Neural progenitor cell (in vitro differentiated cells): ENCODE measurements around the gene PINLYP. TPM values are rescaled to one million over a fixed set of nuclear protein-coding genes. Genes with fewer than 3 reads are reported as not detected.

Experiments used
- DNase-seq: peaks from one replicate; pipeline ENCODE4 v3.0.0-alpha.2; 2016; ENCODE audit warnings: low spot score
- H2AFZ ChIP-seq: fragments of 200-600 bp; sonication (generic); replicated peaks from 2 replicates; pipeline ENCODE4 v1.6.1; 2016; ENCODE audit warnings: antibody characterized with exemption
- H3F3A ChIP-seq: fragments of 200-600 bp; sonication (generic); 2 replicates; pipeline ENCODE4 v1.6.1; 2016; ENCODE audit warnings: antibody characterized with exemption, low read depth
- H3K27ac ChIP-seq: fragments of 200-600 bp; sonication (generic); 2 replicates; pipeline ENCODE4 v1.5.1; 2016; ENCODE audit warnings: mild to moderate bottlenecking
- H3K27me3 ChIP-seq: fragments of 200-600 bp; sonication (generic); 2 replicates; pipeline ENCODE4 v1.6.1; 2016; ENCODE audit warnings: mild to moderate bottlenecking, moderate library complexity
- H3K36me3 ChIP-seq: fragments of 200-600 bp; sonication (generic); 2 replicates; pipeline ENCODE4 v1.5.1; 2016
- H3K4me1 ChIP-seq: fragments of 200-600 bp; sonication (generic); 2 replicates; pipeline ENCODE4 v1.6.1; 2016; ENCODE audit warnings: mixed run types
- H3K4me2 ChIP-seq: fragments of 200-600 bp; sonication (generic); 2 replicates; pipeline ENCODE4 v1.6.1; 2016
- H3K4me3 ChIP-seq: fragments of 200-600 bp; sonication (generic); 2 replicates; pipeline ENCODE4 v1.5.1; 2016
- H3K79me2 ChIP-seq: fragments of 200-600 bp; sonication (generic); 2 replicates; pipeline ENCODE4 v1.6.1; 2016; ENCODE audit warnings: low read depth
- H3K9ac ChIP-seq: fragments of 200-600 bp; sonication (generic); 2 replicates; pipeline ENCODE4 v1.6.1; 2016
- H3K9me3 ChIP-seq: fragments of 200-600 bp; sonication (generic); 2 replicates; pipeline ENCODE4 v1.5.1; 2016; ENCODE audit warnings: low read depth
- H4K20me1 ChIP-seq: fragments of 200-600 bp; sonication (generic); 2 replicates; pipeline ENCODE4 v1.6.1; 2016; ENCODE audit warnings: low read depth
- H3K27ac Mint-ChIP-seq: 3 replicates; pipeline ENCODE4 v1.8.0; 2021; ENCODE audit warnings: mixed read lengths
- H3K27me3 Mint-ChIP-seq: 2 replicates; pipeline ENCODE4 v1.8.0; 2022; ENCODE audit warnings: low read depth, mild to moderate bottlenecking, inconsistent platforms, moderate library complexity, mixed read lengths; ENCODE audit not compliant: insufficient read depth
- H3K36me3 Mint-ChIP-seq: 3 replicates; pipeline ENCODE4 v1.8.0; 2021; ENCODE audit warnings: mixed read lengths
- H3K4me1 Mint-ChIP-seq: 3 replicates; pipeline ENCODE4 v1.8.0; 2021; ENCODE audit warnings: mixed read lengths
- H3K4me3 Mint-ChIP-seq: 3 replicates; pipeline ENCODE4 v1.8.0; 2021; ENCODE audit warnings: mild to moderate bottlenecking, moderate library complexity, mixed read lengths
- H3K9me3 Mint-ChIP-seq: 3 replicates; pipeline ENCODE4 v1.8.0; 2020; ENCODE audit warnings: mixed read lengths
- EZH2 ChIP-seq: fragments of 200-600 bp; sonication (generic); IDR thresholded peaks from 2 replicates; pipeline ENCODE4 v1.6.1; 2017; ENCODE audit warnings: antibody characterized with exemption, mild to moderate bottlenecking, moderate library complexity
- EZH2phosphoT487 ChIP-seq: fragments of 200-600 bp; sonication (generic); IDR thresholded peaks from 2 replicates; pipeline ENCODE4 v1.6.1; 2017; ENCODE audit warnings: antibody characterized with exemption
- total RNA-seq: library from RNA; depleted of rRNA; stranded (reverse); fragments of >200 nt; gene quantifications from 2 replicates; pipeline ENCODE4 v1.2.3, GENCODE V29; 2015; ENCODE audit warnings: low replicate concordance
- TF ChIP-seq, protein P1 (sequence below): fragments of 200-600 bp; sonication (generic); IDR thresholded peaks from 2 replicates; pipeline ENCODE4 v1.5.1; 2017; ENCODE audit warnings: antibody characterized with exemption, mild to moderate bottlenecking

The PINLYP gene
- total RNA-seq, 1 donor from 2014 or later: 4.0 TPM

DNA sequence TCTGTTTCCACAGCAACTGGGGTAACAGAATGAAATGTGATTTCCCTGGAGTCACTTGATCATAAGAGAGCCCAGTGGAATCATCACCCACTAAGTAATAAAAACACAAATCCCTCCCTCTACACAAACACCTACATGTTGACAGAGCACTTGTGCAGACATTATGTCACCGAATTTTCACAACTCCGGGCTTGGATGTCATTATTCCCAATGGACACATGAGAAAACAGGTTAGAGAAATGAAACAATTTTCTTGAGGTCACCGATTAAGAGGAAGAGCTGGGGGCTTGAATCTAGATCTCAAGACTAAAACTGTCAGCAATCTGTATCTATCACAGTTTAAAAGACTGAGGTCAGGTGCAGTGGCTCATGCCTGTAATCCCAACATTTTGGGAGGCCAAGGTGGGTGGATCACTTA is 3.4 kb upstream of the PINLYP start:
- DNase-seq: no peak
- H3K27ac Mint-ChIP-seq: peak overlapping the region; percentile 62
- no peak overlapping the region for H3K4me2 ChIP-seq
- H3K9me3 Mint-ChIP-seq: no peaks in the 10 kb centered on the region
- no peak overlapping the region for H3K4me3 ChIP-seq
- no peaks in the 10 kb centered on the region for H3K9me3 ChIP-seq
- H3K36me3 ChIP-seq: no peaks in the 10 kb centered on the region
- H3K27ac ChIP-seq: no peak overlapping the region
- no peaks in the 10 kb centered on the region for H3K27me3 Mint-ChIP-seq
- H3K36me3 Mint-ChIP-seq: peaks cover 22% of the 10 kb centered on the region
- no peak overlapping the region for H3K9ac ChIP-seq
- no peaks in the 10 kb centered on the region for H4K20me1 ChIP-seq
- peaks cover 46% of the 10 kb centered on the region for H3K79me2 ChIP-seq
- no peak overlapping the region for H3K4me3 Mint-ChIP-seq
- peaks cover 9% of the 10 kb centered on the region for H3K4me1 ChIP-seq
- H3F3A ChIP-seq: peaks cover 7% of the 10 kb centered on the region
- H2AFZ ChIP-seq: no peak overlapping the region
- TF ChIP-seq EZH2: no peak
- TF ChIP-seq, protein P1, sequence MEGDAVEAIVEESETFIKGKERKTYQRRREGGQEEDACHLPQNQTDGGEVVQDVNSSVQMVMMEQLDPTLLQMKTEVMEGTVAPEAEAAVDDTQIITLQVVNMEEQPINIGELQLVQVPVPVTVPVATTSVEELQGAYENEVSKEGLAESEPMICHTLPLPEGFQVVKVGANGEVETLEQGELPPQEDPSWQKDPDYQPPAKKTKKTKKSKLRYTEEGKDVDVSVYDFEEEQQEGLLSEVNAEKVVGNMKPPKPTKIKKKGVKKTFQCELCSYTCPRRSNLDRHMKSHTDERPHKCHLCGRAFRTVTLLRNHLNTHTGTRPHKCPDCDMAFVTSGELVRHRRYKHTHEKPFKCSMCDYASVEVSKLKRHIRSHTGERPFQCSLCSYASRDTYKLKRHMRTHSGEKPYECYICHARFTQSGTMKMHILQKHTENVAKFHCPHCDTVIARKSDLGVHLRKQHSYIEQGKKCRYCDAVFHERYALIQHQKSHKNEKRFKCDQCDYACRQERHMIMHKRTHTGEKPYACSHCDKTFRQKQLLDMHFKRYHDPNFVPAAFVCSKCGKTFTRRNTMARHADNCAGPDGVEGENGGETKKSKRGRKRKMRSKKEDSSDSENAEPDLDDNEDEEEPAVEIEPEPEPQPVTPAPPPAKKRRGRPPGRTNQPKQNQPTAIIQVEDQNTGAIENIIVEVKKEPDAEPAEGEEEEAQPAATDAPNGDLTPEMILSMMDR: no peak
- TF ChIP-seq EZH2phosphoT487: no peak
- H3K27me3 ChIP-seq: no peaks in the 10 kb centered on the region
- peaks cover 32% of the 10 kb centered on the region for H3K4me1 Mint-ChIP-seq

DNA sequence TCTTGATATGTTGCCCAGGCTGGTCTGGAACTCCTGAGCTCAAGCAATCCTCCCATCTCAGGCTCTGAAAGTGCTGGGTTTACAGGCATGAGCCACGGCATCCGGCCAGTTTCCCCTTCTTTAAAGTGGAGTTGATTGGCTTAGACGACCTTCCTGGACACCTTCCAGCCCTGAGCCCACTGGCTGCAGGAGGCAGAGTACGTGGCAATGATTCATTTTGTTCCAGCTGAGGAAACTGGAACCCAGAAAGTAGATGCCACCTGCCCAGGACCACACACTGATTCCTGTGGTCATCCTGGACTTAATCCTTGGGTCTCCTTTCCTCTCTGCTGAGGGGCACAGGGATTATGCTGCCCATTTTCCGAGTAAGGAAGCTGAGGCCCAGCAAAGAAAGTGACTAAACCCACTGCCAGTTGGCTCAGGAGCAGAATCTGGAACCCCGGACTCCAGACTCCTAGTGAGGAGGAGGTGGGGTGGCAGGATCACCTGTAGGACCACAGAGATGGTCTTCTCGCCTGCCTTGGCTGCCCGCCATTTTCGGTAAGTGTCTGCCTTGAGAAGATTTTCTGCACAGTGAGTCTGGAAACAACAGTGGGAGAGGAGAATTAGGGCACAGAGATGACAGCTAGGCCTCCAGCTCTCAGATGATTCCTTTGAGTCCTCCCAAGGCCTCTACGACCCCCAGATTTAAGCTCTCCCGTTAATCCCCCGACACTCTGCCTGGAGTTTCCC is 1.0 kb upstream of the PINLYP start:
- Histone ChIP-seq H3K27ac (no peak overlapping the region), H2AFZ (peak overlapping the region; percentile 59), H3K4me3 (peak overlapping the region; percentile 82), H3K9me3 (no peaks in the 10 kb centered on the region), H3F3A (peaks cover 7% of the 10 kb centered on the region), H3K4me2 (peak overlapping the region; percentile 82), H3K9ac (peak overlapping the region; percentile 87), H3K4me1 (peaks cover 9% of the 10 kb centered on the region), H4K20me1 (no peaks in the 10 kb centered on the region), H3K36me3 (no peaks in the 10 kb centered on the region), H3K27me3 (no peaks in the 10 kb centered on the region), H3K79me2 (peaks cover 52% of the 10 kb centered on the region)
- TF ChIP-seq EZH2phosphoT487: no peak
- no peak for TF ChIP-seq EZH2
- TF ChIP-seq, protein P1: no peak
- H3K27me3 Mint-ChIP-seq: no peaks in the 10 kb centered on the region
- H3K4me1 Mint-ChIP-seq: peaks cover 40% of the 10 kb centered on the region
- H3K9me3 Mint-ChIP-seq: peaks cover 2% of the 10 kb centered on the region
- H3K27ac Mint-ChIP-seq: peak overlapping the region; percentile 98
- DNase-seq: peak; percentile 38
- H3K4me3 Mint-ChIP-seq: peak overlapping the region; percentile 94
- peaks cover 22% of the 10 kb centered on the region for H3K36me3 Mint-ChIP-seq

DNA sequence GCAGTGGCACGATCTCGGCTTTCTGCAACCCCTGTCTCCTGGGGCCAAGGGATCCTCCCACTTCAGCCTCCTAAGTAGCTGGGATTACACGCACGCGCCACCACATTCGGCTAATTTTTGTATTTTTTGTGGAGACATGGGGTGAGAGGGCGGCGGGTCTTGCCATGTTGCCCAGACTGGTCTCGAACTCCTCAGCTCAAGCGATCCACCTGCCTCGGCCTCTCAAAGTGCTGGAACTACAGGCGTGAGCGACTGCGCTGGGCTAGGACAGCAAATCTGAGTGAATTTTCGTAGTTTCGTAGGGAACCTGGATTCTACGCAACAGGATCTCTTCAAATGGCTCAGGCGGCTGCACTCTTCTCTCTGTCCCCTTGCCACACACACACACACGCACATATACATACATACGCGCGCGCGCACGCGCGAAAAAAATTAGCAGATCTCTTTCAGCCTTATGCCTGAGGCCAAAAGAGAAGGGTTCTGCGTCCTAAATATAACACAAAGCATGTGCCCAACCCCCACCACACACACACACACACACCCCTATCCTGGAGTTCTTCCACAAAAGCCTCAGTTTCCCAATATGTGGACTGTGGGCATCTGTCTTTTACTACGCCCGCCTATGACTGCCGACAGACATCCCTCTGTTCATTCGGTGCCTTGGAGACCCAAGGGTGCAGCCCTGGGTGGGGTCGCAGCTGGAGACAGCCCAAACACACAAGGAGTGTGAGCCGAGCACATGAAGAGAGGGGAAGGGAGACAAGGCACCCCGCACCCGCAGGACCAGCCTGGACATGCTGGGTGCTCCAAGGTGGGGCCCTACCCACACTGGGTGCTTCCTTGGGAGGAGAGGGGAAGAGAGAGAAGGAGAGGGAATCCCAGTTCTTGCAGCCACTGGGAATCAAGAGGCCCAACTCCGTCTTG is 616 bp downstream of the PINLYP start:
- H3K36me3 ChIP-seq: no peaks in the 10 kb centered on the region
- H2AFZ ChIP-seq: no peak overlapping the region
- peak overlapping the region; percentile 94 for H3K4me3 Mint-ChIP-seq
- peak overlapping the region; percentile 30 for H3K27ac ChIP-seq
- TF ChIP-seq EZH2 (no peak), EZH2phosphoT487 (no peak)
- TF ChIP-seq, protein P1: no peak
- peaks cover 15% of the 10 kb centered on the region for H3K4me1 ChIP-seq
- H3K27me3 Mint-ChIP-seq: no peaks in the 10 kb centered on the region
- H4K20me1 ChIP-seq: no peaks in the 10 kb centered on the region
- H3K36me3 Mint-ChIP-seq: peaks cover 14% of the 10 kb centered on the region
- H3K9ac ChIP-seq: no peak overlapping the region
- peak overlapping the region; percentile 65 for H3K4me2 ChIP-seq
- peaks cover 44% of the 10 kb centered on the region for H3K4me1 Mint-ChIP-seq
- peak overlapping the region; percentile 88 for H3K27ac Mint-ChIP-seq
- DNase-seq: no peak
- no peaks in the 10 kb centered on the region for H3K27me3 ChIP-seq
- H3K9me3 ChIP-seq: no peaks in the 10 kb centered on the region
- peaks cover 2% of the 10 kb centered on the region for H3K9me3 Mint-ChIP-seq
- peaks cover 7% of the 10 kb centered on the region for H3F3A ChIP-seq
- peaks cover 45% of the 10 kb centered on the region for H3K79me2 ChIP-seq
- peak overlapping the region; percentile 82 for H3K4me3 ChIP-seq
